K562 (cell line): ENCODE measurements around the gene LRRK1. TPM values are rescaled to one million over a fixed set of nuclear protein-coding genes. Genes with fewer than 3 reads are reported as not detected.

ENCODE experiments used
- AFF4 ChIP-seq: sonication (generic); formaldehyde crosslinking; IDR thresholded peaks from 2 replicates; pipeline ENCODE4 v1.8.0; 2023; ENCODE audit warnings: mild to moderate bottlenecking, missing genetic modification reagents
- FOXA3 ChIP-seq, 2 experiments: fragments of 450-650 bp in 1 of 2; sonication (generic) in 1 of 2; formaldehyde crosslinking; IDR thresholded peaks in 1 of 2; conservative IDR thresholded peaks in 1 of 2; 2 replicates each; pipeline versions ENCODE4 v1.4.0 to v1.8.0; 2020 to 2022; ENCODE audit warnings: mild to moderate bottlenecking in 2 of 2, missing genetic modification reagents in 1 of 2
- GTF3C2 ChIP-seq: IDR thresholded peaks from 3 replicates; pipeline ENCODE4 v1.6.1; 2011; ENCODE audit warnings: borderline replicate concordance, mild to moderate bottlenecking, moderate library complexity; ENCODE audit not compliant: insufficient read length; ENCODE audit errors: extremely low read depth
- KLF16 ChIP-seq: IDR thresholded peaks from 2 replicates; pipeline ENCODE4 v1.6.1; 2016; ENCODE audit warnings: antibody characterized with exemption
- L3MBTL2 ChIP-seq: fragments of 450-650 bp; IDR thresholded peaks from 2 replicates; pipeline ENCODE4 v1.6.1; 2016; ENCODE audit warnings: mild to moderate bottlenecking, moderate library complexity
- NBN ChIP-seq: fragments of 450-650 bp; IDR thresholded peaks from 2 replicates; pipeline ENCODE4 v1.6.1; 2016; ENCODE audit warnings: low read depth, mild to moderate bottlenecking
- NCOA1 ChIP-seq: fragments of 450-650 bp; IDR thresholded peaks from 2 replicates; pipeline ENCODE4 v1.6.1; 2016; ENCODE audit warnings: low read depth
- NFRKB ChIP-seq: fragments of 450-650 bp; IDR thresholded peaks from 2 replicates; pipeline ENCODE4 v1.6.1; 2016; ENCODE audit warnings: low read depth
- NFXL1 ChIP-seq: fragments of 450-650 bp; formaldehyde crosslinking; IDR thresholded peaks from 2 replicates; pipeline ENCODE4 v1.4.0; 2021; ENCODE audit warnings: mild to moderate bottlenecking
- PURB ChIP-seq: sonication (generic); formaldehyde crosslinking; IDR thresholded peaks from 2 replicates; pipeline ENCODE4 v1.9.0; 2021; ENCODE audit warnings: low read depth, mild to moderate bottlenecking, missing genetic modification reagents
- RBFOX2 ChIP-seq: fragments of 200-400 bp; formaldehyde crosslinking; IDR thresholded peaks from 2 replicates; pipeline ENCODE4 v1.6.1; 2017; ENCODE audit warnings: low read depth, mild to moderate bottlenecking, low read length, moderate library complexity
- RNF219 ChIP-seq: fragments of 250-450 bp; sonication (Bioruptor Pico); IDR thresholded peaks from 2 replicates; pipeline ENCODE4 v1.5.0; 2022; ENCODE audit warnings: mild to moderate bottlenecking
- SETDB1 ChIP-seq: IDR thresholded peaks from one replicate; pipeline ENCODE4 v1.6.1; 2012; ENCODE audit warnings: low read length, control low read depth, inconsistent platforms
- ZFP1 ChIP-seq: fragments of 450-650 bp; formaldehyde crosslinking; IDR thresholded peaks from 2 replicates; pipeline ENCODE4 v1.4.0; 2020; ENCODE audit warnings: mild to moderate bottlenecking, mixed read lengths
- ZKSCAN3 ChIP-seq: fragments of 250-450 bp; sonication (Bioruptor Pico); IDR thresholded peaks from 2 replicates; pipeline ENCODE4 v1.4.0; 2020
- ZNF134 ChIP-seq: fragments of 250-450 bp; sonication (Bioruptor Pico); conservative IDR thresholded peaks from 2 replicates; pipeline ENCODE4 v1.4.0; 2020
- ZNF23 ChIP-seq: fragments of 250-450 bp; sonication (Bioruptor Pico); IDR thresholded peaks from 2 replicates; pipeline ENCODE4 v1.4.0; 2020; ENCODE audit warnings: mild to moderate bottlenecking
- ZNF449 ChIP-seq: fragments of 250-450 bp; sonication (Bioruptor Pico); IDR thresholded peaks from 2 replicates; pipeline ENCODE4 v1.8.0; 2022; ENCODE audit warnings: moderate library complexity, mild to moderate bottlenecking, inconsistent platforms
- ZNF785 ChIP-seq: fragments of 250-450 bp; sonication (Bioruptor Pico); IDR thresholded peaks from 2 replicates; pipeline ENCODE4 v1.4.0; 2020; ENCODE audit warnings: mild to moderate bottlenecking
- polyA plus RNA-seq, 8 experiments: library from polyadenylated mRNA; depleted of rRNA in 4 of 8; stranded (reverse) in 5 of 8; unstranded in 3 of 8; fragments of >200 nt; fragmentation: Nextera tagmentation in 2 of 8; fragmentation: Illumina TruSeq in 1 of 8; extraction: Ambion mirVana in 2 of 8; extraction: Trizol in 1 of 8; gene quantifications; 2 replicates each; pipeline versions ENCODE4 v1.2.1 to v1.2.3, GENCODE V29; 2011 to 2014; ENCODE audit warnings: inconsistent platforms in 1 of 8, missing spikeins in 1 of 8
- total RNA-seq, 7 experiments: library from RNA; depleted of rRNA in 6 of 7; stranded (reverse); fragments of >200 nt in 6 of 7; fragmentation: Illumina TruSeq in 2 of 7; extraction: Trizol in 2 of 7; gene quantifications; 2 replicates each; pipeline versions ENCODE4 v1.2.1 to v1.2.3, GENCODE V29; 2011 to 2021; ENCODE audit warnings: low replicate concordance in 1 of 7

The LRRK1 gene
- total and polyA plus RNA-seq, 9 of the 15 experiments (the other 6 are each of a cell fraction or from before 2014, with no cell fraction given), result 0.01 to 1.5 (median 0.11) TPM

GRCh38 chr15:101107625-101108460, 188.7 kb downstream of the LRRK1 start (continued):
- TF ChIP-seq ZNF23 (CRISPR knock-in tag), result no peak
- no peak for TF ChIP-seq SETDB1
- peak in 1 of 2 experiments; percentile 74; a peak in 2 of 4 replicates for TF ChIP-seq FOXA3 (CRISPR knock-in tag; conservative IDR thresholded peaks at IDR 0.05 in 1 of 2, IDR thresholded peaks at IDR 0.05 in 1 of 2)
- no peak for TF ChIP-seq ZKSCAN3 (CRISPR knock-in tag)
- TF ChIP-seq AFF4, result no peak
- peak; percentile 91 for TF ChIP-seq KLF16
- no peak for TF ChIP-seq RBFOX2
- TF ChIP-seq ZNF449, result no peak
- TF ChIP-seq NFXL1, result no peak
- no peak for TF ChIP-seq PURB (CRISPR knock-in tag)
- no peak for TF ChIP-seq NBN
- TF ChIP-seq GTF3C2, result no peak
- no peak for TF ChIP-seq RNF219
- no peak for TF ChIP-seq ZNF785 (CRISPR knock-in tag)
- TF ChIP-seq ZFP1 (CRISPR knock-in tag), result no peak
- no peak for TF ChIP-seq ZNF134 (CRISPR knock-in tag)
- TF ChIP-seq NCOA1, result peak; percentile 28; the same call in 1 of the 2 replicates
- no peak for TF ChIP-seq NFRKB
- TF ChIP-seq L3MBTL2, result no peak
